Measurements from ENCODE around the gene KCNG2. TPM values are rescaled to one million over a fixed set of nuclear protein-coding genes. Genes with fewer than 3 reads are reported as not detected.

The KCNG2 gene
- total and polyA plus RNA-seq, 12 donors: 0.16 to 0.79 (median 0.24) TPM; not detected in 7

- Histone ChIP-seq H3K27me3 (peaks cover 0 to 9% (median 1%) of the 10 kb centered on the region in 7 donors), H3K27ac (no peak overlapping the region), H3K9me3 (peaks cover 0 to 13% (median 0%) of the 10 kb centered on the region in 11 donors), H3K4me1 (no peaks in the 10 kb centered on the region), H3K36me3 (no peaks in the 10 kb centered on the region), H3K4me3 (no peak overlapping the region)
- DNase-seq: no peak
- ATAC-seq: no peak
- intact Hi-C loops (cut with DNase I): no loop called here
- 85 to 88% methylated on average over 11 of the region's 11 CpGs for WGBS, 2 donors
- no peak for TF ChIP-seq CTCF (IDR thresholded peaks at IDR 0.05)
These were observed 84.0 kb downstream of the KCNG2 start for GRCh38 chr18:79881695-79882094.

GRCh38 chr18:79882522-79883241 lies 84.9 kb downstream of the KCNG2 start:
- Histone ChIP-seq H3K9me3 (peaks cover 0 to 19% (median 0%) of the 10 kb centered on the region in 11 donors), H3K4me1 (no peaks in the 10 kb centered on the region), H3K36me3 (no peaks in the 10 kb centered on the region), H3K27ac (no peak overlapping the region), H3K27me3 (peaks cover 0 to 6% (median 0%) of the 10 kb centered on the region in 7 donors), H3K4me3 (no peak overlapping the region)
- TF ChIP-seq CTCF (IDR thresholded peaks at IDR 0.05): no peak
- intact Hi-C loops (cut with DNase I): no loop called here
- 95 to 96% methylated on average over 68 of the region's 68 CpGs for WGBS, 2 donors
- no peak for DNase-seq
- peak in 1 of 8 donors; percentile 28 for ATAC-seq

GRCh38 chr18:79883461-79884293 lies 85.9 kb downstream of the KCNG2 start:
- Histone ChIP-seq H3K27ac (no peak overlapping the region), H3K9me3 (peaks cover 0 to 28% (median 0%) of the 10 kb centered on the region in 11 donors), H3K27me3 (peaks cover 0 to 6% (median 0%) of the 10 kb centered on the region in 7 donors), H3K36me3 (no peaks in the 10 kb centered on the region), H3K4me3 (no peak overlapping the region), H3K4me1 (no peaks in the 10 kb centered on the region)
- DNase-seq (no peak), ATAC-seq (peak in 1 of 8 donors; percentile 47)
- 91 to 92% methylated on average over 31 of the region's 31 CpGs for WGBS, 2 donors
- intact Hi-C loops (cut with DNase I): no loop called here
- no peak for TF ChIP-seq CTCF (IDR thresholded peaks at IDR 0.05)

DNA sequence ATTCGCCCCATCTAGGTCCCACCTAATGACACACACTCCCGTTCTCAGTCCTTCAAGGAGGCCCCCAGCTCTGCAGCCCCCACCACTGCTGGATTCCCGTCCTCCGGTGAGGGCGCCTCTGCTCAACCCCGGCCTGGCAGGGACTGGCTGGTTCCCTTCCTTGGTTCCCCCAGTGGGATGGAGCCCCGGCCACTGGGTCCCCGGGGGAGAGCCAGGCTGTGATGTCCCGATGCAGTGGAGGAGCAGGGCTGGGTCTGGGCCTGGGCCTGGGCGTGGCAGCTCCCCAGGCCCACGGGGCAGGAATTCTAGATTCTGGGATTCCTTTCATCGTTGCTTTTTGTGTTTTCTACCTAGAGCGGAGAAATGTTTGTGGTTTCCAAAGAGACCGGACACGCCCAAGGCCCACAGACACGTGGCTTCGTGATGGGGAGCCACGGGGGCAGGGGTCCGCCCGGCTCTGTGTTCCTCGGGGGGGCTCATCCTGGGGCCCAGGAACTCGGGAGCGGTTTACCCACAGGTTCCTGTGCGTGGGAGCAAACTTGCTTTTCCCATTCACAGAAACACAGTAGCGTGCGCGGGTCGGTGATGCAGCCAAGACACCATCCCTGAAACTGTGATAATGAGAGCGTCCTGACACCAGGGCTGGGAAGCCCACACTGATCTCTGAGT lies 86.7 kb downstream of the KCNG2 start:
- DNase-seq: no peak
- WGBS, 2 donors: 86 to 91% methylated on average over 29 of the region's 29 CpGs

More for the DNA sequence above, 86.7 kb downstream of the KCNG2 start:
- no peak for ATAC-seq
- no peak for TF ChIP-seq CTCF (IDR thresholded peaks at IDR 0.05)
- H3K27me3 ChIP-seq: peaks cover 0 to 6% (median 0%) of the 10 kb centered on the region in 7 donors
- H3K36me3 ChIP-seq: no peaks in the 10 kb centered on the region
- no peaks in the 10 kb centered on the region for H3K4me1 ChIP-seq
- H3K4me3 ChIP-seq: no peak overlapping the region
- H3K27ac ChIP-seq: no peak overlapping the region
- intact Hi-C loops (cut with DNase I): no loop called here
- peaks cover 0 to 28% (median 0%) of the 10 kb centered on the region in 11 donors for H3K9me3 ChIP-seq
